Measurements from ENCODE around the gene TMEM132D.

- TF ChIP-seq, protein P1, sequence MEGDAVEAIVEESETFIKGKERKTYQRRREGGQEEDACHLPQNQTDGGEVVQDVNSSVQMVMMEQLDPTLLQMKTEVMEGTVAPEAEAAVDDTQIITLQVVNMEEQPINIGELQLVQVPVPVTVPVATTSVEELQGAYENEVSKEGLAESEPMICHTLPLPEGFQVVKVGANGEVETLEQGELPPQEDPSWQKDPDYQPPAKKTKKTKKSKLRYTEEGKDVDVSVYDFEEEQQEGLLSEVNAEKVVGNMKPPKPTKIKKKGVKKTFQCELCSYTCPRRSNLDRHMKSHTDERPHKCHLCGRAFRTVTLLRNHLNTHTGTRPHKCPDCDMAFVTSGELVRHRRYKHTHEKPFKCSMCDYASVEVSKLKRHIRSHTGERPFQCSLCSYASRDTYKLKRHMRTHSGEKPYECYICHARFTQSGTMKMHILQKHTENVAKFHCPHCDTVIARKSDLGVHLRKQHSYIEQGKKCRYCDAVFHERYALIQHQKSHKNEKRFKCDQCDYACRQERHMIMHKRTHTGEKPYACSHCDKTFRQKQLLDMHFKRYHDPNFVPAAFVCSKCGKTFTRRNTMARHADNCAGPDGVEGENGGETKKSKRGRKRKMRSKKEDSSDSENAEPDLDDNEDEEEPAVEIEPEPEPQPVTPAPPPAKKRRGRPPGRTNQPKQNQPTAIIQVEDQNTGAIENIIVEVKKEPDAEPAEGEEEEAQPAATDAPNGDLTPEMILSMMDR (conservative IDR thresholded peaks at IDR 0.05; ENCODE audit: low read length), result no peak
- no peak for TF ChIP-seq EZH2phosphoT487 (IDR thresholded peaks at IDR 0.05; ENCODE audit: borderline replicate concordance, low read depth, low read length)
Measured at GRCh38 chr12:129673806-129674205, 230.0 kb downstream of the TMEM132D start.

Measured in OCI-LY7 (cell line).